WERI-Rb-1 (cell line): Measurements from ENCODE around the gene DPP8.

Experiments used
- DNase-seq: peaks from one replicate; pipeline ENCODE4 v3.0.0-alpha.2; 2020
- H3K27ac ChIP-seq: fragments of 250-450 bp; sonication (Bioruptor Pico); 2 replicates; pipeline ENCODE4 v1.5.1; 2020; ENCODE audit warnings: mild to moderate bottlenecking, moderate library complexity
- H3K27me3 ChIP-seq: fragments of 250-450 bp; sonication (Bioruptor Pico); 2 replicates; pipeline ENCODE4 v1.5.1; 2021; ENCODE audit warnings: mild to moderate bottlenecking, low read depth, moderate library complexity; ENCODE audit not compliant: insufficient read depth, severe bottlenecking
- H3K36me3 ChIP-seq: fragments of 250-450 bp; sonication (Bioruptor Pico); 2 replicates; pipeline ENCODE4 v1.5.1; 2020; ENCODE audit warnings: mild to moderate bottlenecking, moderate library complexity
- H3K4me3 ChIP-seq: 2 replicates; pipeline ENCODE4 v1.5.1; 2011; ENCODE audit warnings: low read depth, mild to moderate bottlenecking, control low read depth, low read length
- H3K9me3 ChIP-seq: fragments of 250-450 bp; sonication (Bioruptor Pico); 2 replicates; pipeline ENCODE4 v1.5.1; 2021; ENCODE audit warnings: mild to moderate bottlenecking, moderate library complexity; ENCODE audit not compliant: severe bottlenecking
- TF ChIP-seq, protein P1 (sequence below): IDR thresholded peaks from 2 replicates; pipeline ENCODE4 v1.5.1; 2011; ENCODE audit warnings: low read depth, mild to moderate bottlenecking, control low read depth, inconsistent platforms, low read length

Gene DPP8

DNA sequence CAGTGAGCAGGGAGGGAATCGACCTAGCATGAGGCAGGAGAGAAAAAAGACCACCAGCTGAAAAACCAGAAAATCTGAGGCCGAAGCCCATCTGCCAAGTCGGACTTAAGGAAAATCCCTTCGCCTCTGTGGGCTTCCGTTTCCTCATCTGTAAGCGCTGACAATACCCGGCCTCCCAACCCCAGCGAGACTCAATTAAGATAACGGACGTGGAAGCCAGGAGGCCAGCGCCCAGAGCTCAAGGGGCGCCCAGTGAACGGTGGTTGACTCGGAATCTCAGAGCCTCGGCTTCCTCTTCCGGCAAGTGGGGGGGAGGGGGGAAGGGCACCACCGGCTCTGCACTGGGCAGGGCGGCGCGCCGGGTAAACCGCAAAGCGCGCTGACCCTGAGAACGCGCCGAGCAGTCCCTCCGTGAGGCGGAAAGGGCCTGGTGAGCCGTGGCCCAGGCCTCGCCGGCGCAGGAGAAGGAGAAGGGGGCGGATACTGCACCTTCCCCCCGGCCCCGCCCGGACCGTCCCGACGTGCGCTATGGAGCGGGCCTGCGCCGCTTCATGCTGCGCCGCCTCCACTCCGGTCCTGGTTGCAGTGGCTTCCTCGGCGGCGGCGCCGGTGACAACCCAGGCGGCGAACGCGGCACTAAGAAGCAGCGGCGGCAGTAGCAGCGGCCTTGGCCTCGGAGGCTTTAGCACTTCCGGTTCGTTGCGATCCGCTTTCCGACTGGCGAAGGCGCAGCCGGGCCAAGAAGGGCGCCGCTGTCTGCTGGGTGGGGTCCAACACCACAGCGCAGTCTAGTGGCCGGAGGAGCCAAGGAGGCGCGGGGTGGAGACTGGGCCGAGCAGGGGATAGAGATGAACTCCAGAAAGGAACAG, at the start of gene DPP8:
Gene DPP8, minus strand, starts transcription at position 693 of the 869 bp plus-strand sequence. CDS start 5,136 bp downstream, outside the sequence.
- H3K4me3 ChIP-seq = peak within 1 kb of the TSS; percentile 100
- H3K36me3 ChIP-seq = peaks cover 22% of the 10 kb centered on the region
- TF ChIP-seq, protein P1, sequence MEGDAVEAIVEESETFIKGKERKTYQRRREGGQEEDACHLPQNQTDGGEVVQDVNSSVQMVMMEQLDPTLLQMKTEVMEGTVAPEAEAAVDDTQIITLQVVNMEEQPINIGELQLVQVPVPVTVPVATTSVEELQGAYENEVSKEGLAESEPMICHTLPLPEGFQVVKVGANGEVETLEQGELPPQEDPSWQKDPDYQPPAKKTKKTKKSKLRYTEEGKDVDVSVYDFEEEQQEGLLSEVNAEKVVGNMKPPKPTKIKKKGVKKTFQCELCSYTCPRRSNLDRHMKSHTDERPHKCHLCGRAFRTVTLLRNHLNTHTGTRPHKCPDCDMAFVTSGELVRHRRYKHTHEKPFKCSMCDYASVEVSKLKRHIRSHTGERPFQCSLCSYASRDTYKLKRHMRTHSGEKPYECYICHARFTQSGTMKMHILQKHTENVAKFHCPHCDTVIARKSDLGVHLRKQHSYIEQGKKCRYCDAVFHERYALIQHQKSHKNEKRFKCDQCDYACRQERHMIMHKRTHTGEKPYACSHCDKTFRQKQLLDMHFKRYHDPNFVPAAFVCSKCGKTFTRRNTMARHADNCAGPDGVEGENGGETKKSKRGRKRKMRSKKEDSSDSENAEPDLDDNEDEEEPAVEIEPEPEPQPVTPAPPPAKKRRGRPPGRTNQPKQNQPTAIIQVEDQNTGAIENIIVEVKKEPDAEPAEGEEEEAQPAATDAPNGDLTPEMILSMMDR = peak; percentile 96
- H3K27me3 ChIP-seq = no peaks in the 10 kb centered on the region
- DNase-seq = peak; percentile 96
- peak within 1 kb of the TSS; percentile 95 for H3K27ac ChIP-seq
- H3K9me3 ChIP-seq = no peaks in the 10 kb centered on the region

DNA sequence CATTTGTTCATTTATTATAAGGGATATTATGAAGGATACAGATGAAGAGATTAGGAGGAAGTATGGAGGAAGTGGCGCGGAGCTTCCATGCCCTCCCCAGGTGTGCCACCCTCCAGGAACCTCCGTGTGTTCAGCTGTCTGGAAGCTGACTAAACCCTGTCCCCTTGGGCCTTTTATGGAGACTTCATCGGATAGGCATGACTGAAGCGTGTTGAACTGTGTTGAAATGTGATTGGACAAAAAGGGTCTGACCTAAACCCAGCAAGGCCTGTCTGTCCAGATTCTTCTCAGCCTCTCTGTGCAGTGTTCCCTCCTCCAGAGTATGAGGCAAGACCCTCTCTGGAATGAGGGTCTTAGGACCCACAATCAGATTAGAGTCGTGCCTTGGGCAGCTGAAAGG, 44.4 kb upstream of the DPP8 start:
- Histone ChIP-seq H3K9me3 (no peaks in the 10 kb centered on the region), H3K4me3 (no peak overlapping the region), H3K27me3 (no peaks in the 10 kb centered on the region), H3K36me3 (peaks cover 94% of the 10 kb centered on the region), H3K27ac (no peak overlapping the region)
- no peak for DNase-seq
- TF ChIP-seq, protein P1 = no peak

DNA sequence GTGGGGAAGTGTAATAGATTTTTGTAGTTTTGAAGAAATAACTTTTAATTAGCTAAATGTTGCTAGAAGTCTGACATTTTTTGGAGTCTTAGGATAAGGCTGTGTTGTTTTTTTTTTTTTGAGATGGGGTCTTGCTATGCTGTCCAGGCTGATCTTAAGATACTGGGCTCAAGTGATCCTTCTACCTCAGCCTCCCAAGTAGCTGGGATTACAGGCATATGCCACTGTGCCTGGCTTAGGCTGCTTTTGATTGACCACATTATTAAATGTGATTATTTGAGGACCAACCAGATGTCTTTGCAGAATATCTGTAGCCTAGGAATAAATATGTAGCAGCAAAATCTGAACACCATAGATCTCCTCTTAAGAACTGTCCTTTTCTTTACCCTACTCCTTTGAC, 42.5 kb upstream of the DPP8 start:
- Histone ChIP-seq H3K27me3 (no peaks in the 10 kb centered on the region), H3K36me3 (peaks cover 94% of the 10 kb centered on the region), H3K27ac (no peak overlapping the region), H3K9me3 (no peaks in the 10 kb centered on the region), H3K4me3 (no peak overlapping the region)
- no peak for DNase-seq
- TF ChIP-seq, protein P1 = no peak

DNA sequence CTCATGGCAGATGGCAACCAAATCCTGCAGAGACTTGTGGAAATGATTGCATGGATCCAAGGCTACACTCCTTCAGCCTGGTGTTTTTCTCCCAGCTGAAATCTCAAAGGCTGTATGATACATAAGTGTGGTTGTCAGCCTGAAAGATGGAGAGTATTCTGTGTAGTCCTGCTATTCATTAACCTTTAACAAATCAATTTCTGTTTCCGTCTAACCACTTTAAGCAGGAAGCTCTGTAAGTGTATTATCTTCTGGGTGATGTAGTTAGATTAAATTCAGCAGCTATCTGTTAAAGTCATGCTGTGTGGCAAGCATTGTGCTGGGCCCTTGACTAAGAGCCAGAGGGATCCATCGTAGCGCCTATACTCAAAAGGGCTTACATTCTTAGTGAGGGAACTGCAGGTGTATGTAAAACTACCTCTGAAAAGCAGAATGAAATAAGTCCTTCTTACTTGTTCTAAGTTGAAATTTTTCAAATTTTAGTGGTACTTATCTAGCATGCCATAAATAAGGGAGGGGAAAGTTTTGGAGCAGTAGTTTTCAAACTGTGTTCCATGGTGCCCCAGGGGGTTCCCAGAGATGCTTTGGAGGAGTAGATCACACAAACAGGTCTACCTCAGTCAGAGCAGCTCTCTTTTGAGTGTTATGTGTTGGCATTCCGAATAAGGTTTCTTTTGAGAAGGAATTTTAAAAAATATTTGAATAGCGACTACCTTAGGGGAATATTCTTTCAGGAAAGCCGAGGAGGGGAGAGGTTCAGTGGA, 41.7 kb upstream of the DPP8 start:
- no peak overlapping the region for H3K27ac ChIP-seq
- no peak overlapping the region for H3K4me3 ChIP-seq
- peaks cover 94% of the 10 kb centered on the region for H3K36me3 ChIP-seq
- no peaks in the 10 kb centered on the region for H3K27me3 ChIP-seq
- no peak for DNase-seq
- H3K9me3 ChIP-seq = no peaks in the 10 kb centered on the region
- TF ChIP-seq, protein P1 = no peak

DNA sequence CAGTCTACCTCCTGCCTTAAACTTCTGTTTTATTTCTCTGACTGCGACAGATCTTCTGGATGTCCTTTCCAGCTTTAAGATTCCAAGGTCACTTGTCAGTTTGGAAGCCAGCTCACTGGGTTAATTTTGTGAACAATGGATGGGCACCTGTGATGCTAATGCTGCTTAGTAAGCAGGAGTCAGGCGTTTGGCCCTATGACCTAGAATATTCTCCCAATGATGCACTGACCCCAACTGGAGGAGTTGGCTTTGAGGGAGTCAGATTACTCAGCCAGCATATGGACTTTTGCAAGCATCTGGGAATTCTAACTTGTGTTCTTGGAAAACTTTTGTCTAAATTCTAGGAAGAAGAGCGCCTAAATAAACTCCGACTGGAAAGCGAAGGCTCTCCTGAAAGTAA, 40.8 kb upstream of the DPP8 start:
- TF ChIP-seq, protein P1 = no peak
- no peak overlapping the region for H3K27ac ChIP-seq
- no peak overlapping the region for H3K4me3 ChIP-seq
- H3K36me3 ChIP-seq = peaks cover 94% of the 10 kb centered on the region
- H3K9me3 ChIP-seq = no peaks in the 10 kb centered on the region
- no peak for DNase-seq
- H3K27me3 ChIP-seq = no peaks in the 10 kb centered on the region
